LNCaP clone FGC (cell line): Measurements from ENCODE around the gene OGDHL.

Experiments
- DNase-seq: peaks from one replicate; pipeline ENCODE4 v3.0.0-alpha.2; 2011; ENCODE audit warnings: low read depth
- H3K4me3 ChIP-seq: 2 replicates; pipeline ENCODE4 v1.5.1; 2011; ENCODE audit warnings: mild to moderate bottlenecking, low read depth, low read length, control low read depth
- TF ChIP-seq, protein P1 (sequence below): IDR thresholded peaks from 2 replicates; pipeline ENCODE4 v1.5.1; 2012; ENCODE audit warnings: mild to moderate bottlenecking; ENCODE audit not compliant: control insufficient read depth, insufficient read depth; ENCODE audit errors: extremely low read depth

Gene OGDHL

GRCh38 chr10:49767752-49768151 lies 5.6 kb upstream of the OGDHL start:
- TF ChIP-seq, protein P1, sequence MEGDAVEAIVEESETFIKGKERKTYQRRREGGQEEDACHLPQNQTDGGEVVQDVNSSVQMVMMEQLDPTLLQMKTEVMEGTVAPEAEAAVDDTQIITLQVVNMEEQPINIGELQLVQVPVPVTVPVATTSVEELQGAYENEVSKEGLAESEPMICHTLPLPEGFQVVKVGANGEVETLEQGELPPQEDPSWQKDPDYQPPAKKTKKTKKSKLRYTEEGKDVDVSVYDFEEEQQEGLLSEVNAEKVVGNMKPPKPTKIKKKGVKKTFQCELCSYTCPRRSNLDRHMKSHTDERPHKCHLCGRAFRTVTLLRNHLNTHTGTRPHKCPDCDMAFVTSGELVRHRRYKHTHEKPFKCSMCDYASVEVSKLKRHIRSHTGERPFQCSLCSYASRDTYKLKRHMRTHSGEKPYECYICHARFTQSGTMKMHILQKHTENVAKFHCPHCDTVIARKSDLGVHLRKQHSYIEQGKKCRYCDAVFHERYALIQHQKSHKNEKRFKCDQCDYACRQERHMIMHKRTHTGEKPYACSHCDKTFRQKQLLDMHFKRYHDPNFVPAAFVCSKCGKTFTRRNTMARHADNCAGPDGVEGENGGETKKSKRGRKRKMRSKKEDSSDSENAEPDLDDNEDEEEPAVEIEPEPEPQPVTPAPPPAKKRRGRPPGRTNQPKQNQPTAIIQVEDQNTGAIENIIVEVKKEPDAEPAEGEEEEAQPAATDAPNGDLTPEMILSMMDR = no peak
- no peak overlapping the region for H3K4me3 ChIP-seq
- DNase-seq = no peak

DNA sequence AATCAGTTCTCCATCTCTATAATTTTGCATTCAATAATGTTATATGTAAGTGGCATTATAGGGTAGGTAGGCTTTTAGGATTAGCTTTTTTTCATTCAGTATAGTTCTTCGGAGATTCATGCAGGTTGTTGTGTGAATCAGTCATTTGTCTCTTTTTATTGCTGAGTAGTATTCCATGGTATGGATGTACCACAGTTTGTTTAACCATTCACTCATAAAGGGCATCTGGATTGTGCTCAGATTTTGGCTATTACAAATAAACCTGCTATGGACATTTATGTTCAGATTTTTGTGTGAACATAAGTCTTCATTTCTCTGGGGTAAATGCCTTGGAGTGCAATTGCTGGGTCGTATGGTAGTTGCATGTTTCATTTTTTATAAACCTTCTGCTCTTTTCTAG lies 4.4 kb upstream of the OGDHL start:
- no peak overlapping the region for H3K4me3 ChIP-seq
- TF ChIP-seq, protein P1 = no peak
- DNase-seq = no peak

DNA sequence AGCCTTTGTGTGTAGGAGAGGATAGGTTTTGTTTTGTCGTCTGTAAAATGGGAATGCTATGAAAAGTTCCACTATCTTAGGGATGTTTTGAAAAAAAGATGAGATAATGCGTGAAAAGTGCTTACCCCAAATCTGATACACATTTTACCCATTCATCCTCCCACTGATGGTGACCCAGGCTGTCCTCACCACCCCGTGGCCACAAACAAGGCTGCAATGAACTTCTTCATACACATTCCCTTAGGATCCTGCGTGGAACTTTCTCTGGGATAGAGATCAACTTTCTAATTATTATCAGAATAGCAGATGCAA lies 399 bp upstream of the OGDHL start:
- TF ChIP-seq, protein P1 = no peak

DNA sequence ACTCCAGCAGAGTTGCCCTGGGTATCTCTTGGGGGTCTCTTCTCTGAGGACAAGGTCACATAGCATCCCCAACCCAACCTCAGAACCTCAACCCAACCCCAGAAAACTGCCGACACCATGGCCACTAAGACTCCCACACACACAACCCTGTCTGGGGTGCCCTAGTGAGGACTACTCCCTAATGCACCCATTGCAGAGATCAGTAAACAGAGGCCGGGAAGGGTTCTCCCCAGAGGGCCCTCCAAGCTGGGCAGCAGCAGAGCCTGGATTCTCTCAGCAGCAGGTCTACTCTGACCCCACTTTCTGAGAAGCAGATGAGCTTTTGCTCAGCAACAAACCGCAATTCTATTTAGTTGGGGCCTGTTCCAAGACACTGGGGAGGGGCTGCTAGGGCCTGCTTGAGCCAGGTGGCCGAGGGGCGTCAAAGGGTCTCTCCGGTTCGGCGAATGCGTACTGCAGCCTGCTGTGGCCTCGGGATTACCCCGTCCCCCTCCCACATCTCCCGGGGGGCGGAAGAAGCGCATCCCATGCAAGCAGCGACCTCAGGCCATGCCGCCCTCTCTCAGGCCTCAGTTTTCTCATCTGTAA lies 828 bp downstream of the OGDHL start:
- TF ChIP-seq, protein P1 = no peak
- peak overlapping the region; percentile 58 for H3K4me3 ChIP-seq
- no peak for DNase-seq

More for the DNA sequence above, 399 bp upstream of the OGDHL start:
- DNase-seq = no peak
- peak overlapping the region; percentile 58 for H3K4me3 ChIP-seq

DNA sequence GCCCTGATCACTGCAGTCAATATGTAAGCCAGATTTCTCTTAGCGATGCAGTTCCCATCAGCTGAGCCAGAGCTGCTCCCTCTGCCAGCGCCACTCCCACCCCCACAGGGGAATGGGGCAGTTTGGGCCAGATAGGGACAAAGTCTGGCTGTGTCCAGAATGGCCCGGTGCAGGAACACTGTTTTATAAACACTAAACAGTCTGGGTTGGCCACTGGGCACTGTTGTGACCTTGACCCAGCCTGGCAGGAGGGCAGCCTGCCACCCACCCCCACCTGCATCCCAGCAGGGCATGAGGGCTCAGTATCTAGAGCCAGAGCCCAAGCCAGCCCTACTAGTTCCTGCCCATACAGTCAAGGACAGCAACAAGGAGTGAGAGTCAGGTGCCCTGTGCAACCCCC lies 1.3 kb downstream of the OGDHL start:
- TF ChIP-seq, protein P1 = no peak
- H3K4me3 ChIP-seq = no peak overlapping the region
- DNase-seq = no peak

DNA sequence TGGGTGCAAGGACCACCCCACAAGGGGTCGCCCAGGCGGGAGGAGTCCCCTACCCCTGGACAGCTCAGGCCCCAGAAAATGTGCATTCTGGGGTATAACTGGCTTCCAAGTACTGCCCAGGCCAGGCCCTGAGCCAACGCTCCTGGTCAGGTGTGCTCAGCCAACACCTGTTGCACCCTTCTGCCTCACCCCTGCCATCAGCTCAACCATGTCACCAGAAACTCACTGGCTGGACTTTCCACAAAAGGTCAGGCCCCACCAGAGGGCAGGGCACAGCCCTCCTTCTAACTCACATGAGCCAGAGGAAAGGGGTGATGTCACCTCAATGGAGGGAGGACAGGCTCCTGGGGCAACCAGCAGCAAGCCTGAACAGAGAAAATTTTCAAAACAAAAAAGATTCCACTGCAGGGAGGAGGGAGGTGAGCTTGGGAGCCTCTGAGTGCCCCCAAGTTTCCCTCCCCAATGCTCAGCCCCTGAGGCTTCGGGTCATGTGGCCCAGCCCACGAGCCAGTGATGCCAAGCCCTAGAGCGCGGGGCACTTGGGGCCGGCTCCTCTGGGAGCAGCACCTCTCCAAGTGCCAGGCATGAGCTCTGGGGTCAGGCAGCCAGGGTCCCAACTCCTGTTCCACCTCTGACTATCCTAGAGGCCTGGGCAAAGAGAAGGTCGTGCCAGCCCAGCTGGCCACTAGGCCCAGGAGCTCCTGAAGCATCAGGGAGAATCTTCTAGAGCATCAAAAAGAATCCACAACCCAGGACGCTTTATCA lies 2.2 kb downstream of the OGDHL start:
- TF ChIP-seq, protein P1 = no peak
- H3K4me3 ChIP-seq = no peak overlapping the region
- DNase-seq = no peak
